B cell (primary cell): ENCODE data around the gene WBP1L. TPM values are rescaled to one million over a fixed set of nuclear protein-coding genes. Genes with fewer than 3 reads are reported as not detected.
"Not testable (repeated sequence)": the region's sequence is repeated elsewhere in the genome, so short reads cannot be mapped to it uniquely, and the experiment has no call there.

ENCODE experiments used
- ATAC-seq: fragments of 200-7000 bp; cut with Tn5 transposase; one replicate; pipeline ENCODE4 v1.10.0; 2021; ENCODE audit warnings: low read depth, mild to moderate bottlenecking, moderate number of reproducible peaks, moderate library complexity
- CTCF ChIA-PET: fragments of 350-600 bp; sonication (Branson Sonifier 250); formaldehyde crosslinking; loops from one replicate; lab custom pipeline; 2021; ENCODE audit warnings: antibody characterized with exemption, inconsistent platforms; lab: Charles Lee
- POLR2A ChIA-PET: fragments of 350-600 bp; sonication (Branson Sonifier 250); formaldehyde crosslinking; loops from one replicate; lab custom pipeline; 2021; ENCODE audit warnings: antibody characterized with exemption; lab: Charles Lee
- DNase-seq: peaks from one replicate; pipeline ENCODE4 v3.0.0; 2013
- H2AFZ ChIP-seq: 2 replicates; pipeline ENCODE4 v1.6.1; 2012; ENCODE audit warnings: mild to moderate bottlenecking, low read depth, low read length; ENCODE audit not compliant: insufficient read depth, poor library complexity, severe bottlenecking
- H3K27ac ChIP-seq, 2 donors: 1 replicate in 1 of 2; 2 replicates in 1 of 2; pipeline ENCODE4 v1.5.1; 2012 to 2013; ENCODE audit warnings: low read length in 2 of 2, mild to moderate bottlenecking in 2 of 2, moderate library complexity in 1 of 2
- H3K27me3 ChIP-seq, 4 experiments: fragments of 200-600 bp in 1 of 4; sonication (generic) in 1 of 4; replicated peaks in 1 of 4; 1 replicate in 2 of 4; 2 replicates in 2 of 4; pipeline versions ENCODE4 v1.6.1 to v1.7.0; 2013 to 2016; ENCODE audit warnings: low read length in 3 of 4, mild to moderate bottlenecking in 2 of 4, mixed read lengths in 1 of 4, moderate library complexity in 1 of 4; ENCODE audit not compliant: insufficient read depth in 4 of 4, control insufficient read depth in 3 of 4; ENCODE audit errors: control extremely low read depth in 1 of 4
- H3K36me3 ChIP-seq, 2 experiments: replicated peaks in 1 of 2; 1 replicate in 1 of 2; 2 replicates in 1 of 2; pipeline versions ENCODE4 v1.6.1 to v1.7.1; 2013; ENCODE audit warnings: low read length in 1 of 2; ENCODE audit not compliant: insufficient read depth in 2 of 2, control insufficient read depth in 1 of 2; ENCODE audit errors: control extremely low read depth in 1 of 2, extremely low read depth in 1 of 2
- H3K4me1 ChIP-seq, 2 donors: fragments of 200-600 bp in 1 of 2; sonication (generic) in 1 of 2; 1 replicate in 1 of 2; 2 replicates in 1 of 2; pipeline versions ENCODE4 v1.5.1 to v1.6.1; 2013 to 2017; ENCODE audit warnings: low read length in 2 of 2; ENCODE audit not compliant: control insufficient read depth in 2 of 2, insufficient read depth in 2 of 2
- H3K4me2 ChIP-seq: replicated peaks from 2 replicates; pipeline ENCODE3; 2012; ENCODE audit warnings: mild to moderate bottlenecking, low read depth, low read length; ENCODE audit not compliant: poor library complexity, severe bottlenecking
- H3K4me3 ChIP-seq, 5 experiments: fragments of 200-600 bp in 1 of 5; sonication (generic) in 1 of 5; 1 replicate in 3 of 5; 2 replicates in 2 of 5; pipeline versions ENCODE4 v1.5.1 to v1.7.0; 2011 to 2016; ENCODE audit warnings: low read length in 4 of 5, mild to moderate bottlenecking in 4 of 5, low read depth in 2 of 5, control low read depth in 1 of 5, moderate library complexity in 1 of 5; ENCODE audit not compliant: insufficient read depth in 1 of 5; ENCODE audit errors: control extremely low read depth in 1 of 5, extremely low read depth in 1 of 5
- H3K79me2 ChIP-seq: fragments of 200-600 bp; sonication (generic); one replicate; pipeline ENCODE4 v1.6.0; 2016; ENCODE audit warnings: low read length; ENCODE audit not compliant: control insufficient read depth, insufficient read depth
- H3K9ac ChIP-seq: fragments of 200-600 bp; sonication (generic); 2 replicates; pipeline ENCODE4 v1.6.1; 2017; ENCODE audit warnings: mild to moderate bottlenecking, low read length, moderate library complexity
- H3K9me3 ChIP-seq, 3 donors: one replicate each; pipeline versions ENCODE4 v1.6.1 to v1.7.1; 2013; ENCODE audit warnings: low read length in 2 of 3; ENCODE audit not compliant: control insufficient read depth in 2 of 3, insufficient read depth in 1 of 3; ENCODE audit errors: control extremely low read depth in 1 of 3
- H4K20me1 ChIP-seq: 2 replicates; pipeline ENCODE4 v1.6.0; 2012; ENCODE audit warnings: mild to moderate bottlenecking, low read length; ENCODE audit not compliant: insufficient read depth, control insufficient read depth, poor library complexity, severe bottlenecking
- H3K27ac Mint-ChIP-seq: one replicate; pipeline ENCODE4 v1.8.0; 2021; ENCODE audit warnings: mixed read lengths
- H3K27me3 Mint-ChIP-seq: one replicate; pipeline ENCODE4 v1.8.0; 2021; ENCODE audit warnings: mixed read lengths
- H3K4me1 Mint-ChIP-seq: one replicate; pipeline ENCODE4 v1.8.0; 2021; ENCODE audit warnings: mixed read lengths
- H3K4me3 Mint-ChIP-seq: one replicate; pipeline ENCODE4 v1.8.0; 2021; ENCODE audit warnings: mixed read lengths
- H3K9me3 Mint-ChIP-seq: one replicate; pipeline ENCODE4 v1.8.0; 2022; ENCODE audit warnings: mixed read lengths; ENCODE audit not compliant: insufficient read depth
- CTCF ChIP-seq: fragments of 200-600 bp; IDR thresholded peaks from one replicate; pipeline ENCODE4 v1.8.0; 2022; ENCODE audit warnings: antibody characterized with exemption, mild to moderate bottlenecking
- EZH2 ChIP-seq: IDR thresholded peaks from 2 replicates; pipeline ENCODE4 v1.6.1; 2012; ENCODE audit warnings: borderline replicate concordance, low read depth, mild to moderate bottlenecking, moderate library complexity, low read length; ENCODE audit not compliant: insufficient read depth, poor library complexity, severe bottlenecking
- WGBS: methylation state at CpG from one replicate; pipeline ENCODE4 v1.1.5; 2013; ENCODE audit warnings: missing lambda C conversion rate; ENCODE audit not compliant: insufficient coverage; 5-methylcytosine and 5-hydroxymethylcytosine counted together
- intact Hi-C: fragments of 100-400 bp; cut with micrococcal nuclease; formaldehyde crosslinking; loops from one replicate; pipeline ENCODE4 v1.10.0; 2022
- polyA minus RNA-seq: library from RNA; depleted of rRNA, polyadenylated mRNA; stranded (reverse); fragments of >200 nt; gene quantifications from 2 replicates; pipeline ENCODE4 v1.2.3, GENCODE V29; 2012
- polyA plus RNA-seq: library from polyadenylated mRNA; depleted of rRNA; stranded (reverse); fragments of >200 nt; gene quantifications from 2 replicates; pipeline ENCODE4 v1.2.3, GENCODE V29; 2012
- total RNA-seq, 2 donors: library from RNA; stranded (reverse); fragments of 120-200 nt in 1 of 2; gene quantifications; 1 replicate in 1 of 2; 2 replicates in 1 of 2; pipeline versions ENCODE4 v1.2.3 to v1.2.4, GENCODE V29; 2013 to 2022

Gene WBP1L
- total RNA-seq (43.2 and 44.3 TPM in 2 replicates), polyA plus RNA-seq (13.4 and 14.3 TPM in 2 replicates), polyA minus RNA-seq (42.4 and 50.1 TPM in 2 replicates)
- total RNA-seq (2013): 30.5 TPM

GRCh38 chr10:102743588-102744373 is at the start of gene WBP1L:
Gene WBP1L (plus strand): TSS chr10:102743948. CDS start chr10:102744054, 106 bp downstream.
- H3K4me1 Mint-ChIP-seq: peaks cover 42% of the 10 kb centered on the region
- peak within 1 kb of the TSS; percentile 87 for H2AFZ ChIP-seq

GRCh38 chr10:102695401-102695800 is 48.3 kb upstream of the WBP1L start:
- H4K20me1 ChIP-seq, H3K27ac ChIP-seq, H3K27me3 Mint-ChIP-seq, H3K4me2 ChIP-seq, H3K4me1 Mint-ChIP-seq, H3K27ac Mint-ChIP-seq, CTCF ChIA-PET, H3K27me3 ChIP-seq, DNase-seq, H3K9ac ChIP-seq, H3K4me1 ChIP-seq, H3K9me3 Mint-ChIP-seq, H3K4me3 ChIP-seq, H3K4me3 Mint-ChIP-seq, POLR2A ChIA-PET, H3K36me3 ChIP-seq, H3K79me2 ChIP-seq, ATAC-seq, intact Hi-C loops, H3K9me3 ChIP-seq, H2AFZ ChIP-seq: not testable (repeated sequence)
- WGBS: 100% methylated on average over 4 of the region's 10 CpGs

More at GRCh38 chr10:102743588-102744373, at the start of gene WBP1L:
- DNase-seq (peak; percentile 98), ATAC-seq (peak; percentile 95)
- CTCF ChIA-PET: interaction anchor here (0.6 to 3.7 kb wide), 7 partner anchors 10 to 500 kb away, joined by 3 to 14 read pairs (median 3); partner anchors contain the start of genes ARL3 and SFXN2
- Mint-ChIP-seq H3K27me3 (no peaks in the 10 kb centered on the region), H3K27ac (peak within 1 kb of the TSS; percentile 88), H3K4me3 (peak within 1 kb of the TSS; percentile 89), H3K9me3 (no peaks in the 10 kb centered on the region)
- no peak for TF ChIP-seq EZH2
- TF ChIP-seq CTCF: peak; percentile 16
- H3K4me1 ChIP-seq: peaks cover 24 to 25% of the 10 kb centered on the region in 2 donors
- WGBS: under 1% methylated on average over 35 of the region's 37 CpGs
- peaks cover 10% of the 10 kb centered on the region for H4K20me1 ChIP-seq
- peak within 1 kb of the TSS; percentile 70 to 96 (median 89) for H3K4me3 ChIP-seq
- H3K79me2 ChIP-seq: peaks cover 51% of the 10 kb centered on the region
- H3K9me3 ChIP-seq: no peaks in the 10 kb centered on the region
- peak within 1 kb of the TSS; percentile 85 for H3K4me2 ChIP-seq
- H3K36me3 ChIP-seq: peaks cover 2 to 6% of the 10 kb centered on the region in 2 experiments
- peak within 1 kb of the TSS; percentile 58 to 86 for H3K27ac ChIP-seq
- POLR2A ChIA-PET: interaction anchor here (0.5 to 1.6 kb wide), 11 partner anchors 28 to 624 kb away, joined by 3 to 13 read pairs (median 4); partner anchors contain the start of genes ARL3, SFXN2, TAF5 and TRIM8
- H3K27me3 ChIP-seq: peaks cover 0 to 2% (median 0%) of the 10 kb centered on the region in 4 experiments
- peak within 1 kb of the TSS; percentile 87 for H3K9ac ChIP-seq
- intact Hi-C loops: loop anchor here (1.0 to 10.0 kb wide), 6 partner anchors 29 to 621 kb away; partner anchors contain the start of genes ACTR1A, ARL3, BORCS7 and CNNM2
